ENCODE data around the gene NFS1. TPM values are rescaled to one million over a fixed set of nuclear protein-coding genes. Genes with fewer than 3 reads are reported as not detected.

The NFS1 gene
- total and polyA plus RNA-seq, 2 of the 4 experiments (the other 2 are of a cell fraction), result 16.5 to 35.6 TPM

DNA sequence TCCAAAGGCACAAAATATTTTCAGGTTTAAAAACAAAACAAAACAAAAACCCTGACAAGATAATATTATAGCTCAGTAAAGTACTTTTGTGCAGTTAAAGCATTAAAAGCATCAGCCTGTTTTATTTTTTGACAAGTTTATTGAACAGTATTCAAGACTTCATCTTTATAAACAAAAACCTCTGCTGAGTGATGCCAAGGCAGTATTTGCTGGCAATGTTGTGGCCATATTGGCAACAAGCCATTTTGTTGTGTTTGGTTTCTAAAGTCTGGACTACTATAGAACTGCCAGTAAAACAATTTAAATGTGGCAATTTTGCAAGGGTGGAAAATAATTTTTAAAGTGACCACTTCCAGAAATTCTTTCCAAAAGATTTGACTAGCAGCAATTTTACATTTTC, 50.3 kb downstream of the NFS1 start:
- H3K9me1 ChIP-seq (ENCODE audit: insufficient read depth, low read length), result peaks cover 18% of the 10 kb centered on the region
- no peak for ATAC-seq (ENCODE audit: low read depth)
- peaks cover 89% of the 10 kb centered on the region for H4K20me1 ChIP-seq (ENCODE audit: insufficient read depth, low read length)

More for the DNA sequence above, 50.3 kb downstream of the NFS1 start:
- in situ Hi-C loops (cut with MboI; ENCODE audit: low sequenced_read_pairs), result no loop called here
- Histone ChIP-seq H4K5ac (ENCODE audit: low read depth, low read length) (no peak overlapping the region), H3K36me3 (ENCODE audit: control insufficient read depth, insufficient read depth, low read length) (peaks cover 11% of the 10 kb centered on the region), H2BK20ac (ENCODE audit: low read depth, low read length) (no peak overlapping the region), H4K91ac (ENCODE audit: insufficient read depth, low read depth, low read length) (no peak overlapping the region), H2BK15ac (ENCODE audit: low read depth, low read length) (no peak overlapping the region), H2BK120ac (ENCODE audit: low read depth, low read length) (no peak overlapping the region), H3K23ac (ENCODE audit: low read depth, low read length) (no peak overlapping the region), H3K79me1 (ENCODE audit: low read depth in 1 of 2, low read length in 2 of 2) (peaks cover 36 to 84% of the 10 kb centered on the region in 2 experiments), H2AK5ac (ENCODE audit: low read depth, low read length) (no peak overlapping the region), H3K27ac (ENCODE audit: insufficient read depth, low read length) (no peak overlapping the region), H2AK9ac (replicated peaks; ENCODE audit: low read depth, low read length, poor library complexity) (no peak overlapping the region), H3K4me2 (ENCODE audit: low read depth, low read length) (no peak overlapping the region), H4K8ac (ENCODE audit: low read depth in 2 of 2, low read length in 2 of 2) (no peak overlapping the region), H3K56ac (ENCODE audit: extremely low read depth, insufficient read depth, low read length) (no peak overlapping the region), H2BK5ac (ENCODE audit: low read depth, low read length, poor library complexity, severe bottlenecking) (no peak overlapping the region), H3K4ac (ENCODE audit: low read depth, low read length) (no peak overlapping the region), H3K4me3 (ENCODE audit: insufficient read depth, low read depth, low read length) (no peak overlapping the region), H3K9me3 (ENCODE audit: control insufficient read depth, insufficient read depth, low read length) (no peaks in the 10 kb centered on the region), H3K27me3 (ENCODE audit: control insufficient read depth, insufficient read depth, low read length) (no peaks in the 10 kb centered on the region), H3K18ac (ENCODE audit: low read depth, low read length) (no peak overlapping the region), H3K14ac (replicated peaks; ENCODE audit: low read depth, low read length) (no peak overlapping the region), H3K4me1 (ENCODE audit: control insufficient read depth, insufficient read depth, low read length) (peaks cover 7% of the 10 kb centered on the region), H3K9ac (ENCODE audit: low read depth, low read length) (no peak overlapping the region), H2AFZ (replicated peaks; ENCODE audit: low read length, poor library complexity) (no peak overlapping the region)
- TF ChIP-seq RFX5 (IDR thresholded peaks at IDR 0.05; ENCODE audit: low read depth, low read length), result no peak
- no peak for TF ChIP-seq ELK1 (IDR thresholded peaks at IDR 0.05; ENCODE audit: borderline replicate concordance, low read depth, low read length)
- no peak for TF ChIP-seq FOS (IDR thresholded peaks at IDR 0.05; ENCODE audit: low read depth, low read length)
- TF ChIP-seq MAFK (IDR thresholded peaks at IDR 0.05; ENCODE audit: low read depth, low read length), result no peak
- TF ChIP-seq USF2 (IDR thresholded peaks at IDR 0.05; ENCODE audit: low read depth, low read length), result no peak
- no peak for TF ChIP-seq RAD21 (IDR thresholded peaks at IDR 0.05; ENCODE audit: low read length)
- TF ChIP-seq CHD1 (IDR thresholded peaks at IDR 0.05; ENCODE audit: low read depth, low read length), result no peak
- TF ChIP-seq NFE2L2 (IDR thresholded peaks at IDR 0.05; ENCODE audit: low read depth, low read length), result no peak
- no peak for TF ChIP-seq CTCF (conservative IDR thresholded peaks at IDR 0.05; ENCODE audit: low read depth, low read length)
- no peak for TF ChIP-seq CEBPB (IDR thresholded peaks at IDR 0.05; ENCODE audit: low read depth, low read length)
- TF ChIP-seq BHLHE40 (IDR thresholded peaks at IDR 0.05; ENCODE audit: low read depth, low read length), result no peak
- no peak for TF ChIP-seq MAZ (IDR thresholded peaks at IDR 0.05; ENCODE audit: borderline replicate concordance, low read depth, low read length)
- no peak for TF ChIP-seq POLR2A (IDR thresholded peaks at IDR 0.05; ENCODE audit: low read depth, low read length)
- TF ChIP-seq RCOR1 (IDR thresholded peaks at IDR 0.05; ENCODE audit: insufficient replicate concordance, low read length), result no peak
- no peak for TF ChIP-seq MXI1 (IDR thresholded peaks at IDR 0.05; ENCODE audit: borderline replicate concordance, low read depth, low read length)
- no peak for TF ChIP-seq SMC3 (IDR thresholded peaks at IDR 0.05; ENCODE audit: low read depth, low read length)
- DNase-seq, result peak; percentile 20
- intact Hi-C loops (cut with micrococcal nuclease), result no loop called here
- dilution Hi-C loops (cut with HindIII; ENCODE audit: low sequenced_read_pairs, unreplicated experiment), result no loop called here
- no TSS peak for BruUV-seq (replicated peaks)
- CTCF ChIA-PET, result no interaction called here
- POLR2A ChIA-PET (ENCODE audit: unreplicated experiment), result no interaction called here
